KBM-7 (cell line): ENCODE data around the gene KRTDAP.

Experiments used
- DNase-seq: peaks from one replicate; pipeline ENCODE4 v3.0.0-alpha.2; 2015
- in situ Hi-C: fragments of 300-500 bp; cut with MboI; formaldehyde crosslinking; loops from 2 replicates; pipeline ENCODE4 v1.14.3; 2020; ENCODE audit warnings: low sequenced_read_pairs, low pct_unique_long_range_greater_than_20kb, mixed read lengths

The KRTDAP gene

GRCh38 chr19:35514282-35514809, 24.1 kb upstream of the KRTDAP start:
- no peak for DNase-seq
- in situ Hi-C loops = no loop called here

DNA sequence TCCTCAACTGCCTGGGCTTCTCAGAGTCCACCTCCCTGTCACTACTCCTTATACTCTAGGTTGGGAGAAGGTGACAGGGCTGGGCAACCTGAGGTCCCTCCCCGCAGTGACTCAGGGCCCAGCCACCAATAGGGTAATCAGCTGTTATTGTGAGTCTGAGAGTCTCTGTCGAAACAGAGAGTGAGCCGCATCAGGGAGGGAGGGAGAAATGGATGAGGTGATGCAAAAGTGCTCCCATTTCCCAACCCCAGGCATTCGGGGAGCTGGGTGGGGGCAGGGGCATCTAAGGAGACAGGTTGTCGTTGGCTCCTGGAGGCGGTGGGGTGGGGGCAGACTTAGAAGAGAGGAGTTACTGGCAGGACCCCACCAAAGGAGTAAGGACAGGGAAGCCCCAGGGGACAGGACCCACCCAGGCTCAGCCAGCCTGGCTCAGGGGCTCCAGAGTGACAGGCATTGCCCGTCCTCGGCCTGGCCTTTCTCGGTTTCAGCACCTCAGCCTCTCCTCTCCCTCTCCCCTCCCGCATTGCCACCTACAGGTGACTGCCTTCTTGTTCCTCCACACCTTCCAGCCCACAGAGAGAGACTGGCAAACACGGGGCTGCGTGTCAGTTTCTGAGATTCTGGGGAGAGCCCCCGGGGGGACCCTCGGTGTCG, 23.5 kb upstream of the KRTDAP start, which contains the start of gene DMKN:
TSS of gene DMKN (minus strand) at position 22 of the 654 bp plus-strand sequence. CDS start 174 bp downstream, outside the sequence.
- in situ Hi-C loops = no loop called here
- no peak for DNase-seq

DNA sequence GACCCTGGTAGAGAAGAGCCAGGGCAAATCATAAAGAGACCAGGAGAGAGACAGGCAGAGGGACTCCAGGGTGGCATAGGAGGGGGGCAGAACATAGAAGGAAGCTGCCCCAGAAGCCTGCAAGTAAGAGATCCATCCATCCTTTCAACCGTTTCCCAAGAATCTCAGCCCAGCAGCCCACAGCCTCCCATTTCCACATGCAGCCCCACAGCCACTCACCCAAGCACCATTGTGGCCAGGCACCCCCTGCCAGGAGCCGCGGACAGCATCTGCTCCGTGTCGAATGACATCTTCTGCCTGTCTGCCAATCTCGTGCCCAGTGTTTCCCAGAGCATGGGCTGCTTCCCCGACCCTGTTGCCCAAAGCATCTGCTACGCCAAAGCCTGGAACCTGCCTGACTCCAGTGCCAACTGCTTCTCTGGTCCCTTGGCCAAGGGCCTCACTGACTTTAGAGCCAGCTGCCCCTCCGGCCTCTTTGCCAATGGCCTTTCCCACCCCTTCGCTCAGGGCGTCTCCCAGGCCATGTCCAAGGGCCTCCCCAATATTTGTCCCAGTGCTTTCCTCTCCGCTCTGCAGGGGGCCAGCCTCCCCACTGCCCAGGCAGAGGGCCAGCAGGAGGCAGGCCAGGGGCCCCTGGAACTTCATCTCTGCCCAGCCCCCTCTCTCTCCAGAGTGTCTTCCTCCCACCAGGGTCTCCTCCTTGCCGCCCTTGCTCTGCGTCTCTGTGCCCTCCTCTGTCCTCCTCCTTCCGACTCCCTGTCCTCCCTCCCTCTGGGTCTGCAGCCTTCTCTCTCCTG, 22.8 kb upstream of the KRTDAP start:
- DNase-seq = no peak
- in situ Hi-C loops = no loop called here

DNA sequence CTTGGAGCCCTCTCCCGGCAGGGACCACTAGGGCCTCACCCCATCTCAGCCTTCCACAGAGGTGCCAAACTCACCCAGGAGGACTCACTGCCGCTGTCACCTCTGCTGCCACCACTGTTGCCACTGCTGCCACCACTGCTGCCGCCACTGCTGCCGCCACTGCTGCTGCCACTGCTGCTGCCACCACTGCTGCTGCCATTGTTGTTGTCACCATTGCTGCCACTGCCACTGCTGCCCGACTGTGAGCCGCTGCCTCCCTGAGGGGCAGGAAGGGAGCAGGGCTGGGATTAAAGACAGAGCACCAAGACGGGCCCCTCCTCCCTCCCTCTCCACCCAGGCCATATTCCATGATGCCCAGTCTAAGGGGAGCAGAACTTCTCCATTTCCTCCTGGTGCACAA, 21.1 kb upstream of the KRTDAP start:
- DNase-seq = no peak
- in situ Hi-C loops = no loop called here

- in situ Hi-C loops = no loop called here
- no peak for DNase-seq
These were observed 20.3 kb upstream of the KRTDAP start for GRCh38 chr19:35510626-35510964.

GRCh38 chr19:35509861-35510625, 19.8 kb upstream of the KRTDAP start:
- in situ Hi-C loops = no loop called here
- peak; percentile 51 for DNase-seq

- no peak for DNase-seq
- in situ Hi-C loops = no loop called here
These were observed 18.9 kb upstream of the KRTDAP start for GRCh38 chr19:35509018-35509652.

DNA sequence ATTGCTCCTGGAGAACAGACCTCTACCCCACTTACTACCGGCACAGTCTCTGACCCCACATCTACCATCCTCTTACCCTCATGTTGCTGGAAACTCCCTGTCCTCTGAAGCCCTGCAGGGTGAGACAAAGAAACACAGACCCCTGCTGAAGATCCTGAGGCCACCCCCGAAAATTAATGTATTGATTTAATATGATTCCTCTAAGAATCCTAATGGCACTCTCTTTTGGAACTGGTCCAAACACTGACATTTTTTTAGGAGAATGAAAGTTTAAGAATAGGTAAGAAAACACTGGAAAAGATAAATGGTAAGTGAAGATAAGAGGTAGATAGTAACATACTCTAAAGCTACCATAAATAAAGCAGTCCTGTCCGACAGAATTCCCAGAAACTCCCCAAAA, 17.9 kb upstream of the KRTDAP start:
- no peak for DNase-seq
- in situ Hi-C loops = no loop called here

GRCh38 chr19:35507561-35507960, 17.3 kb upstream of the KRTDAP start:
- in situ Hi-C loops = no loop called here
- DNase-seq = no peak

GRCh38 chr19:35506011-35506410, 15.7 kb upstream of the KRTDAP start:
- DNase-seq = no peak
- in situ Hi-C loops = no loop called here

GRCh38 chr19:35502751-35503150, 12.5 kb upstream of the KRTDAP start:
- DNase-seq = no peak
- in situ Hi-C loops = no loop called here

DNA sequence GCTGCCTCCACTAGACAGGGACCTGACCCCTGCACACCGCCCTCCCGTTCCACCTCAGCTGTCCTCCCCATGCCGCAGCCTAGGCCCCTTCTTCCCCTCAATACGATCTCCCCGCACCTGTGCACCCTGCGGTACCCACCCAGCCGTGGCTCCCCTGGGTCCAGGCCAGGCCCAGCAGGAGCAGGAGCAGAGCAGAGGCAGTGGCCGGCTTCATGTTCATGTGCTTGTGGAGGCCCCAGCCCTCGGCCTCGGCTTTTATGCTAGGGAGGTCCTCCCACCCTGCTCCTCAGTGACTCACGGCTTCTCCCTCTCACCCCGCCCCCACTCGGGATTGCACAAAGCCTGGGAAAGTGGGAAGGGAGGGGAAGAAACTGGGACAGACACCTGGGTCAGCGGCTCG, 11.4 kb upstream of the KRTDAP start:
- in situ Hi-C loops = no loop called here

DNA sequence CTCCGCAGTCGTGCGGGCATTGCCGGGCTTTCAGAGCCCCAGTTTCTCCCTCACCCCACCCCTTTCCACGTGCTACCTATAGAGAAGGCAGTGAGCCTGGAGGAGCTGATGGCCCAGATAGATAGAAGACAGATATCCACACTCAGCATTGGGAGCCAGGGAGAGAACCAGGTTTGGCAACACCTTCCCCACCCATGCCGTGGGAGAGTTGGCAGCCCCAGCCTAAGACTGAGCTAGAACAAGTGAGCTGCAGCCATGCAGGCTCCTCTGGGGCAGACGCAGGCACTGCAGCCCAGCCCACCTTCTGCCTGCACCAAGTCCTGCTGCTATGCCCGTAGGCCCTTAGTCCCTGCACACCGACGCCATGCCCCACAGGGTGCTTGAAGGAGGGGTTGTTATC, 10.3 kb upstream of the KRTDAP start:
- in situ Hi-C loops = no loop called here
- DNase-seq = no peak

More for the DNA sequence above, 11.4 kb upstream of the KRTDAP start:
- no peak for DNase-seq

DNA sequence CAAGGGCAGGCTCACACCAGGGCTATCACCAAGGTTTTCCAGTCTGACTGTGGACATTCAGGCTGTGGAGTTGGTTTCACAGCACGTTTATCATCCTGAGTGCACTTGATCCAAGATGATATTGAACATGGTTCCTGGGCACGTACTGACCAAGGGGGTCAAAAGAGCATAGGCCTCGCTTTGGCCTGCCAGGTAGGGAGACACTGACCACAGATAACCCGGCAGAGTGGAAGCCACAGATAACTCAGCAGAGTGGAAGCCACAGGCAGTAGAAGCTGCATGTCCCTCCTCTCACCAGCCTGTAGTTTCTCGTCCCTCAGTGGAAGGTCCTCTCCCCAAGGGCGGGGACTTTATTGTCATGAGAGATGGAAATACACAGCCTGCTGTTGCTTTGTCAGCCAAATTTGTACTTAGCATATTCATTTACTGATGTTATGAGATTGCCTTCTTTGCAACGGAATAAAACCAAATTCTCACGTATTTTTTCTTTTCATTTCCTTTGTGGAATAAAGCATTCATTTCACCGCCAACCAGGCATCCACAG, 8.8 kb upstream of the KRTDAP start:
- DNase-seq = no peak
- in situ Hi-C loops = no loop called here

- in situ Hi-C loops = no loop called here
- DNase-seq = no peak
These were observed 8.0 kb upstream of the KRTDAP start for GRCh38 chr19:35498220-35498619.

- DNase-seq = no peak
- in situ Hi-C loops = no loop called here
These were observed 7.1 kb upstream of the KRTDAP start for GRCh38 chr19:35497406-35497805.

- peak; percentile 65 for DNase-seq
- in situ Hi-C loops = no loop called here
These were observed 5.1 kb upstream of the KRTDAP start for GRCh38 chr19:35495107-35496064.

GRCh38 chr19:35493971-35494370, 3.7 kb upstream of the KRTDAP start:
- no peak for DNase-seq
- in situ Hi-C loops = no loop called here
